ENCODE data around the gene ZFPL1.
"Not testable (repeated sequence)": the region's sequence is repeated elsewhere in the genome, so short reads cannot be mapped to it uniquely, and the experiment has no call there.

ZFPL1 gene

DNA sequence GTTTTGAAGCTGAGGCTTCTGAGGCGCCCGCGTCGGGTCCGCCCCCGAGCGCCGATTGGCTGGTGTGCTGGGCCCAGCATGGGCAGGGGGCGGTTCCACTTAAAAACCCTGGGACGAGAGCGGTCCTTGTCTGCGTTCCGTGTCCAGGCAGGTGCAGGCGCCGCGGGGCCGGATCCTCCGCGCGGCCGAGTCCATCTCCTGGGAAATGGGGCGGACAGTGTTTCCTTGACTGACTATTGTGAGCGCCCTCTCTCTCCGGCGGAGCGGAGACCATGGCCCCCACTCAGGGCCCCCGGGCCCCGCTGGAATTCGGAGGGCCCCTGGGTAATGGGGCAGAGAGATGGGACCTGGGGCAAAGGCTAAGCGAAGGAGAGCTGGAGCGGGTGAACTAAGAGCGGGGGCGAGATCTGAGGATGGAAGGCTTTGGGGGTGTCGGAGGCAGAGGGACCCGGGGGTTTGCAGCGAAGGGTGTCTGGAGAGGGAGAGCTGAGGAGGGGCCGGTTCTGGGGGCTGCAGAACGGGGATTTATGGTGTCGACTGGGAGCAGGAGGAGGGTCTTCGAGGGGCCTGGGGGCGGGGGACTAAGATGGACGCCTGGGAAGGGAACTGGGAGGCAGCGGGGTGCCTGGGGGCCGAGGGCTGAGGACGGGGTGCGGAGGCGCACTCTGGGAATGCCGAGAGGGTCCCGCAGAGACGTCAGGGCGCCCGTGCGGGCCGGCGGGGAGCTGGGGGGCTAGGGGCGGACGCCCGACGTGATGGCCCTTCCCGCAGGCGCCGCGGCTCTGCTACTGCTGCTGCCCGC, 27.9 kb downstream of the ZFPL1 start, which contains the start of gene TM7SF2:
Gene TM7SF2, plus strand, starts transcription at position 129 of the 802 bp plus-strand sequence. Its CDS starts 144 bp downstream, at position 273.
- Mint-ChIP-seq H3K9me3 (no peaks in the 10 kb centered on the region), H3K4me1 (ENCODE audit: low read depth) (peaks cover 21% of the 10 kb centered on the region), H3K4me3 (peak within 1 kb of the TSS; percentile 90), H3K27ac (peak within 1 kb of the TSS; percentile 91), H3K36me3 (ENCODE audit: low read depth) (peaks cover 3% of the 10 kb centered on the region), H3K27me3 (ENCODE audit: low read depth) (no peaks in the 10 kb centered on the region)

- Mint-ChIP-seq H3K36me3 (ENCODE audit: low read depth) (peaks cover 3% of the 10 kb centered on the region), H3K4me3 (peak overlapping the region; percentile 90), H3K27ac (peak overlapping the region; percentile 74), H3K9me3 (no peaks in the 10 kb centered on the region), H3K27me3 (ENCODE audit: low read depth) (no peaks in the 10 kb centered on the region), H3K4me1 (ENCODE audit: low read depth) (peaks cover 21% of the 10 kb centered on the region)
Observed at GRCh38 chr11:65112546-65113360, 28.7 kb downstream of the ZFPL1 start.

GRCh38 chr11:65113361-65113756, 29.3 kb downstream of the ZFPL1 start:
- Mint-ChIP-seq H3K9me3 (no peaks in the 10 kb centered on the region), H3K27me3 (ENCODE audit: low read depth) (no peaks in the 10 kb centered on the region), H3K4me3 (peak overlapping the region; percentile 90), H3K4me1 (ENCODE audit: low read depth) (peaks cover 24% of the 10 kb centered on the region), H3K36me3 (ENCODE audit: low read depth) (peaks cover 6% of the 10 kb centered on the region), H3K27ac (peak overlapping the region; percentile 74)

DNA sequence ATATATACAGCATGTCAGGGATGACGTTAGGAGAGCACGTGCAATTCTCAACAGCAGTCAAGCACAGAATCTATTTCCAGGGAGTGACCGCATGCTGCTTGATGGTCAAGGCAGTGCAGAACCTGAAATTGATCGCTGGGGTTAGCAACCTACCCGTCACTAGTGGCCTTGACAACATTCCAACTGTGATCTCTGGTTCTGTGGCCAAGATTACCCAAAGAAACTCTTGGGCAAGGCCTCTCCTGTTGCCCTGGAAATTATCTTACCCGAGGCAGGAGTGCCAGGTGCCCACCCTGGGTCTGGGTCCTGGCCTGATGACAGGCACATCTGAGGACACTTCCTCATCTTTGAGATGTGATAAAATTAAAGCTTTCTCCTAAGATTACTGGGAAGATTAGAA, 29.8 kb downstream of the ZFPL1 start:
- no peaks in the 10 kb centered on the region for H3K9me3 Mint-ChIP-seq
- peak overlapping the region; percentile 74 for H3K27ac Mint-ChIP-seq
- H3K4me1 Mint-ChIP-seq (ENCODE audit: low read depth) = peaks cover 28% of the 10 kb centered on the region
- H3K36me3 Mint-ChIP-seq (ENCODE audit: low read depth) = peaks cover 10% of the 10 kb centered on the region
- H3K27me3 Mint-ChIP-seq (ENCODE audit: low read depth) = no peaks in the 10 kb centered on the region
- H3K4me3 Mint-ChIP-seq = peak overlapping the region; percentile 90

- no peaks in the 10 kb centered on the region for H3K9me3 Mint-ChIP-seq
- no peaks in the 10 kb centered on the region for H3K27me3 Mint-ChIP-seq (ENCODE audit: low read depth)
- H3K4me1 Mint-ChIP-seq (ENCODE audit: low read depth) = peaks cover 31% of the 10 kb centered on the region
- peaks cover 14% of the 10 kb centered on the region for H3K36me3 Mint-ChIP-seq (ENCODE audit: low read depth)
- H3K27ac Mint-ChIP-seq = peak overlapping the region; percentile 52
- H3K4me3 Mint-ChIP-seq = peak overlapping the region; percentile 25
Observed at GRCh38 chr11:65114538-65115171, 30.6 kb downstream of the ZFPL1 start.

- Mint-ChIP-seq H3K4me3 (peak overlapping the region; percentile 85), H3K9me3 (no peaks in the 10 kb centered on the region), H3K4me1 (ENCODE audit: low read depth) (peaks cover 27% of the 10 kb centered on the region)
Observed at GRCh38 chr11:65115361-65116082, 31.5 kb downstream of the ZFPL1 start.

DNA sequence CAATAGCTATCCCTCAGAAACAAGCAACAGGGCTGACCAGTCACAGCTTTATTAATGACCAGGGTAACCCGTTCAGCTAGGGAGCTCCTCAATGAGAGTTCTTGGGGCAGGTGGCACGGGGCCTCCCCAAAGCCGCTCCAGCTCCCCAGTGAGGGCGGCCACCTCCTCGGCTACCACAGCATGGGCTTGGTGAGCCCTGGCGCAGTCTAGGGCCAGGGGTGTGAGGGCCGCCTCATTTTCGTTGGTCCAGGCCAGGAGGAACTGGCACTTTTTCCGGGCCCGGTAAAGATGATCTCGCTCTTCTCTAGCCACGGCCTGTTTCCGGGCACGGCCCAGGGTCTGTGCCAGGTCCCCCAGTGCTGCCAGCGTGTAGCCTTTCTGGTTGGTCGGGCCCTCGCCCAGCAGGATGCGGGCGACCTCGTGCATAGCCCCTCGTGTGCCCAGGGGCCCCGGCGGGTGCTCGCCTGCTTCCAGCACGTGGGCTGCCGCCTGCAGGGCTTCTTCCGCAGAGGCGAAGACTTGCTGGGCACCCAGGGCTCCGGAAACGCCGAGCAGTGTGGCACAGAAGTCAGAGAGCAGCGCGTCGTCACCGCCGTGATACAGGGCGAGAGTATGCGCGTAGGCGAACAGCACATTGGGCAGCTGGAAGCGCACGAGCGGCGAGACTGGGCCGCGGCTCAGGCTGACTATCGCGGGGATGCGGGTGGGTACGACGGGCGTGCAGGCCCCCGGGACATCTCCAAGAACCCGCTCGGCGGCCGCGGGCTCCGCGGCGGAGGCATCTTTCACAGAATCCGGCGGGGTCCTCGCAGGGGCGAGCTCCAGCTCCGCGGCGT, 32.6 kb downstream of the ZFPL1 start:
- Mint-ChIP-seq H3K4me3 (peak overlapping the region; percentile 85), H3K9me3 (no peaks in the 10 kb centered on the region), H3K36me3 (ENCODE audit: low read depth) (peaks cover 27% of the 10 kb centered on the region), H3K27me3 (ENCODE audit: low read depth) (no peaks in the 10 kb centered on the region), H3K27ac (peak overlapping the region; percentile 87), H3K4me1 (ENCODE audit: low read depth) (peaks cover 26% of the 10 kb centered on the region)

More at GRCh38 chr11:65115361-65116082, 31.5 kb downstream of the ZFPL1 start:
- H3K27me3 Mint-ChIP-seq (ENCODE audit: low read depth) = no peaks in the 10 kb centered on the region
- peaks cover 17% of the 10 kb centered on the region for H3K36me3 Mint-ChIP-seq (ENCODE audit: low read depth)
- H3K27ac Mint-ChIP-seq = no peak overlapping the region

GRCh38 chr11:65117206-65118096, 33.4 kb downstream of the ZFPL1 start, which contains the start of gene ZNHIT2:
Gene ZNHIT2 (minus strand): TSS chr11:65117701. CDS start chr11:65117653, 48 bp downstream.
- peaks cover 36% of the 10 kb centered on the region for H3K36me3 Mint-ChIP-seq (ENCODE audit: low read depth)
- peaks cover 22% of the 10 kb centered on the region for H3K4me1 Mint-ChIP-seq (ENCODE audit: low read depth)
- H3K27ac Mint-ChIP-seq = peak within 1 kb of the TSS; percentile 91
- peak within 1 kb of the TSS; percentile 85 for H3K4me3 Mint-ChIP-seq
- H3K27me3 Mint-ChIP-seq (ENCODE audit: low read depth) = no peaks in the 10 kb centered on the region
- H3K9me3 Mint-ChIP-seq = no peaks in the 10 kb centered on the region

DNA sequence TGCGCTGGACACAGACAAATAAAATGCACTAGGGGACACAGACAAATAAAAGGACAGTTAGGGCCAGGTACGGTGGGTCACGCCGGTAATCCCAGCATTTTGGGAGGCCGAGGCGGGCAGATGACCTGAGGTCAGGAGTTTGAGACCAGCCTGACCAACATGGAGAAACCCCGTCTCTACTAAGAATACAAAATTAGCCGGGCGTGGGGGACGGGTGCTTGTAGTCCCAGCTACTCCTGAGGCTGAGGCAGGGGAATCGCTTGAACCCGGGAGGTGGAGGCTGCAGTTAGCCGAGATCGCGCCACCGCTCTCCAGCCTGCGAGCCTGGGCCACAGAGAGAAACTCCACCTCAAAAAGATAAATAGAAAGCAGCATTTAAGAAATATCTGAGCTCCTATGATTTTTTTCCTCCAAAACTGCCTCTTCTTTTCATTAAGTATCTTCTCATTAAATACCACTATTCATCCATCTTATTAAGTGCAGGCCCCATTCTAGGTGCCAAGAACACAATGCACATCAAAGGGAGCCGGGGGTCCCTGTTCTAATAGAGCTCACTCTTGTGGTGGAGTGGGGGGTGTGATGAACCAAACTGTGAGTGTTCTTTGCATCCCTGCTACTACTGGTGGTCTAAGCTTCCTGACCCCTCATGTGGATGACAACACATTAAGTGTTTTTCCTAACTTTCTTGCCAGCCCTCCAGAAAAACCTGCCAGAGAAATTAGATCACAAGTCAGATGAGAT, 34.2 kb downstream of the ZFPL1 start:
- Mint-ChIP-seq H3K27ac (peak overlapping the region; percentile 91), H3K36me3 (ENCODE audit: low read depth) (peaks cover 36% of the 10 kb centered on the region), H3K4me1 (ENCODE audit: low read depth) (peaks cover 26% of the 10 kb centered on the region)

DNA sequence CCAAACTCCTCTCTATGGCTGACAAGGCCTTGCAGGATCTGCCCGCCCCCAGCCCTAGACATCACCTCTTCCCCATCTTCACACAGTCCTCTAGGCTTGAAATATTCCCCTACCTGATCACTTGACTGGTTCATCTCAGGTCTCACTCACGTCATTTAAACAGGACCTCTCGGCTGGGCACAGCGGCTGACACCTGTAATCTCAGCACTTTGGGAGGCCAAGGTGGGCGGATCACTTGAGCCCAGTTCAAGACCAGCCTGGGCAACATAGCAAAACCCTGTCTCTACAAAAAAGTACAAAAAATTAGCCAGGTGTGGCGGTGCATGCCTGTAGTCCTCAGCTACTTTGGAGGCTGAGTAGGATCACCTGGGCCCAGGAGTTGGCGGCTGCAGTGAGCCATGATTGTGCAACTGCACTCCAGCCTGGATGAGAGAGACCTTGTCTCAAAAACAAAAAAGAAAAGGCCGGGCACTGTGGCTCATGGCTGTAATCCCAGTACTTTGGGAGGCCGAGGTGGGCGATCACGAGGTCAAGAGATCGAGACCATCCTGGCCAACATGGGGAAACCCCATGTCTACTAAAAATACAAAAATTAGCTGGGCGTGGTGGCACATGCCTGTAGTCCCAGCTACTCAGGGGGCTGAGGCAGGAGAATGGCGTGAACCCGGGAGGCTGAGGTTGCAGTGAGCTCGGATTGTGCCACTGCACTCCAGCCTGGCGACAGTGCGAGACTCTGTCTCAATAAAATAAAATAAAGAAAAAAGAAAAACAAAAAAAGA, 35.1 kb downstream of the ZFPL1 start:
- H3K4me3 Mint-ChIP-seq = peak overlapping the region; percentile 16
- H3K27ac Mint-ChIP-seq = peak overlapping the region; percentile 68
- H3K4me1 Mint-ChIP-seq (ENCODE audit: low read depth) = peaks cover 25% of the 10 kb centered on the region
- not testable (repeated sequence) for H3K27me3 Mint-ChIP-seq (ENCODE audit: low read depth); H3K9me3 Mint-ChIP-seq
- H3K36me3 Mint-ChIP-seq (ENCODE audit: low read depth) = peaks cover 36% of the 10 kb centered on the region

More for the DNA sequence above, 34.2 kb downstream of the ZFPL1 start:
- Mint-ChIP-seq H3K9me3 (no peaks in the 10 kb centered on the region), H3K4me3 (peak overlapping the region; percentile 85), H3K27me3 (ENCODE audit: low read depth) (no peaks in the 10 kb centered on the region)

DNA sequence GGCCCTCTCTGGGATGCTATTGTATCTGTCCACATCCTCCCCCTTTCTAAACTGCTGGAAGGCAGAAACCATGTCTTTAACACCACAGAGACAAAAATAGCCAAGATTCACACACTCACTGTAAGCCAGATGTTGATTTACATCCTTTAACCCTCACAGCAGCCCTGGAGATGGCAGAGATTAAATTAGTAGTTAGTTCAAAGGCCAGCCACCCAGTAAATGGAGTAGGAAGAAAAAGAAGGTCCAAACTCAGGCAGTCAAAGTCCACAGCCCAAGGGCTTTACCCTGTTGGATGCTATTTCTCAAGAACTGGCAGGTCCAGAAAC, 35.6 kb downstream of the ZFPL1 start:
- Mint-ChIP-seq H3K27ac (peak overlapping the region; percentile 20), H3K36me3 (ENCODE audit: low read depth) (peaks cover 38% of the 10 kb centered on the region), H3K27me3 (ENCODE audit: low read depth) (no peaks in the 10 kb centered on the region), H3K9me3 (no peaks in the 10 kb centered on the region), H3K4me3 (no peak overlapping the region), H3K4me1 (ENCODE audit: low read depth) (peaks cover 28% of the 10 kb centered on the region)

All from T-helper 1 cell treated with Interleukin-12 subunit alpha and Interleukin-12 subunit beta and Interleukin-4 antibody, amounts not matched to agents 30 μg/mL and 1 μg/mL, for 36 hours (primary cell).